ENCODE results near the gene SYDE1.

Gene SYDE1

GRCh38 chr19:15149737-15150136 lies 42.5 kb downstream of the SYDE1 start:
- no peak for TF ChIP-seq CTCF (IDR thresholded peaks at IDR 0.05; ENCODE audit: low read depth, low read length)

GRCh38 chr19:15154002-15154612 lies 46.9 kb downstream of the SYDE1 start:
- TF ChIP-seq CTCF (IDR thresholded peaks at IDR 0.05; ENCODE audit: low read depth, low read length) = peak; percentile 66
- Histone ChIP-seq H3K9me3 (ENCODE audit: severe bottlenecking) (peaks cover 21% of the 10 kb centered on the region), H3K27ac (no peak overlapping the region), H3K36me3 (no peaks in the 10 kb centered on the region), H3K4me3 (ENCODE audit: low read depth, low read length) (no peak overlapping the region), H3K27me3 (ENCODE audit: insufficient read depth, low read depth, severe bottlenecking) (peaks cover 67% of the 10 kb centered on the region)
- peak; percentile 56 for DNase-seq

More at GRCh38 chr19:15149737-15150136, 42.5 kb downstream of the SYDE1 start:
- no peak overlapping the region for H3K4me3 ChIP-seq (ENCODE audit: low read depth, low read length)
- peaks cover 7% of the 10 kb centered on the region for H3K9me3 ChIP-seq (ENCODE audit: severe bottlenecking)
- H3K27ac ChIP-seq = no peak overlapping the region
- no peaks in the 10 kb centered on the region for H3K36me3 ChIP-seq
- no peak for DNase-seq
- peaks cover 71% of the 10 kb centered on the region for H3K27me3 ChIP-seq (ENCODE audit: insufficient read depth, low read depth, severe bottlenecking)

GRCh38 chr19:15155296-15155695 lies 48.1 kb downstream of the SYDE1 start:
- Histone ChIP-seq H3K4me3 (ENCODE audit: low read depth, low read length) (no peak overlapping the region), H3K27ac (no peak overlapping the region), H3K9me3 (ENCODE audit: severe bottlenecking) (peaks cover 29% of the 10 kb centered on the region), H3K36me3 (no peaks in the 10 kb centered on the region), H3K27me3 (ENCODE audit: insufficient read depth, low read depth, severe bottlenecking) (peaks cover 58% of the 10 kb centered on the region)
- no peak for TF ChIP-seq CTCF (IDR thresholded peaks at IDR 0.05; ENCODE audit: low read depth, low read length)
- no peak for DNase-seq

GRCh38 chr19:15156391-15156790 lies 49.2 kb downstream of the SYDE1 start:
- peaks cover 29% of the 10 kb centered on the region for H3K9me3 ChIP-seq (ENCODE audit: severe bottlenecking)
- DNase-seq = no peak
- H3K36me3 ChIP-seq = no peaks in the 10 kb centered on the region
- no peak overlapping the region for H3K4me3 ChIP-seq (ENCODE audit: low read depth, low read length)
- no peak for TF ChIP-seq CTCF (IDR thresholded peaks at IDR 0.05; ENCODE audit: low read depth, low read length)
- peaks cover 51% of the 10 kb centered on the region for H3K27me3 ChIP-seq (ENCODE audit: insufficient read depth, low read depth, severe bottlenecking)
- no peak overlapping the region for H3K27ac ChIP-seq

GRCh38 chr19:15159251-15159650 lies 52.0 kb downstream of the SYDE1 start:
- no peak for TF ChIP-seq CTCF (IDR thresholded peaks at IDR 0.05; ENCODE audit: low read depth, low read length)
- Histone ChIP-seq H3K36me3 (no peaks in the 10 kb centered on the region), H3K27ac (no peak overlapping the region), H3K9me3 (ENCODE audit: severe bottlenecking) (peaks cover 25% of the 10 kb centered on the region), H3K27me3 (ENCODE audit: insufficient read depth, low read depth, severe bottlenecking) (peaks cover 27% of the 10 kb centered on the region), H3K4me3 (ENCODE audit: low read depth, low read length) (no peak overlapping the region)
- no peak for DNase-seq

Measured in WERI-Rb-1 (cell line).